PC-3 (cell line): ENCODE results near the gene CAD. TPM values are rescaled to one million over a fixed set of nuclear protein-coding genes. Genes with fewer than 3 reads are reported as not detected.

Source experiments
- ATAC-seq: fragments of 200-7000 bp; cut with Tn5 transposase; 2 replicates; pipeline ENCODE4 v1.9.1; 2020; ENCODE audit warnings: mild to moderate bottlenecking, moderate library complexity
- BruUV-seq: library from RNA; stranded (reverse); fragments of 400-500 nt; replicated peaks from 2 replicates; lab custom pipeline; 2021; lab: Mats Ljungman, UMichigan
- CTCF ChIA-PET: fragments of 300-600 bp; sonication (Branson Sonifier 250); formaldehyde crosslinking; loops from one replicate; lab custom pipeline; 2022; ENCODE audit warnings: antibody characterized with exemption; lab: Charles Lee
- POLR2A ChIA-PET: fragments of 300-600 bp; sonication (Branson Sonifier 250); formaldehyde crosslinking; loops from one replicate; lab custom pipeline; 2022; ENCODE audit warnings: antibody characterized with exemption; ENCODE audit not compliant: unreplicated experiment; lab: Charles Lee
- DNase-seq: peaks from one replicate; pipeline ENCODE4 v3.0.0-alpha.2; 2015
- H2AFZ ChIP-seq: fragments of 300-600 bp; sonication (generic); 2 replicates; pipeline ENCODE4 v1.6.0; 2016; ENCODE audit warnings: antibody characterized with exemption, low read length
- H3F3A ChIP-seq: fragments of 300-600 bp; sonication (generic); one replicate; pipeline ENCODE4 v1.6.0; 2017; ENCODE audit warnings: antibody characterized with exemption, low read length, control low read depth, mild to moderate bottlenecking; ENCODE audit not compliant: unreplicated experiment
- H3K27ac ChIP-seq: fragments of 300-600 bp; sonication (generic); 2 replicates; pipeline ENCODE4 v1.5.1; 2016; ENCODE audit warnings: mild to moderate bottlenecking, low read length
- H3K27me3 ChIP-seq: fragments of 300-600 bp; sonication (generic); 2 replicates; pipeline ENCODE4 v1.6.1; 2016; ENCODE audit warnings: low read length, mixed read lengths
- H3K36me3 ChIP-seq: fragments of 300-600 bp; sonication (generic); 2 replicates; pipeline ENCODE4 v1.6.1; 2016; ENCODE audit warnings: low read depth, mixed run types, low read length, mixed read lengths
- H3K4me1 ChIP-seq: fragments of 300-600 bp; sonication (generic); 2 replicates; pipeline ENCODE4 v1.5.1; 2016; ENCODE audit warnings: low read length; ENCODE audit not compliant: insufficient read depth
- H3K4me2 ChIP-seq: fragments of 300-600 bp; sonication (generic); 2 replicates; pipeline ENCODE4 v1.6.0; 2016; ENCODE audit warnings: low read length
- H3K4me3 ChIP-seq: fragments of 300-600 bp; sonication (generic); 2 replicates; pipeline ENCODE4 v1.5.1; 2016; ENCODE audit warnings: mild to moderate bottlenecking, low read length, mixed read lengths
- H3K79me2 ChIP-seq: fragments of 300-600 bp; sonication (generic); 2 replicates; pipeline ENCODE4 v1.6.1; 2017; ENCODE audit warnings: low read length, mixed read lengths
- H3K9ac ChIP-seq: fragments of 300-600 bp; sonication (generic); 2 replicates; pipeline ENCODE4 v1.6.0; 2016; ENCODE audit warnings: mild to moderate bottlenecking, low read length
- H3K9me2 ChIP-seq: fragments of 300-600 bp; sonication (generic); replicated peaks from 2 replicates; pipeline ENCODE4 v1.6.1; 2016; ENCODE audit warnings: mixed run types, low read length, mixed read lengths
- H3K9me3 ChIP-seq: fragments of 300-600 bp; sonication (generic); 2 replicates; pipeline ENCODE4 v1.6.1; 2016; ENCODE audit warnings: low read length, mixed read lengths
- H4K20me1 ChIP-seq: fragments of 300-600 bp; sonication (generic); 2 replicates; pipeline ENCODE4 v1.6.1; 2016; ENCODE audit warnings: low read length, mixed read lengths
- EZH2 ChIP-seq: fragments of 300-600 bp; sonication (generic); IDR thresholded peaks from one replicate; pipeline ENCODE4 v1.6.1; 2017; ENCODE audit warnings: antibody characterized with exemption, mild to moderate bottlenecking, low read length; ENCODE audit not compliant: unreplicated experiment
- EZH2phosphoT487 ChIP-seq: fragments of 300-600 bp; sonication (generic); IDR thresholded peaks from 2 replicates; pipeline ENCODE4 v1.6.1; 2018; ENCODE audit warnings: mild to moderate bottlenecking, antibody characterized with exemption, low read length, borderline replicate concordance
- intact Hi-C: fragments of 100-400 bp; cut with micrococcal nuclease; formaldehyde crosslinking; loops from 2 replicates; pipeline ENCODE4 v1.9.0; 2023
- total RNA-seq: library from RNA; depleted of rRNA; stranded (reverse); fragments of >200 nt; gene quantifications from 2 replicates; pipeline ENCODE4 v1.2.3, GENCODE V29; 2014
- TF ChIP-seq, protein P1 (sequence below): fragments of 300-600 bp; sonication (generic); conservative IDR thresholded peaks from 2 replicates; pipeline ENCODE4 v1.5.1; 2017; ENCODE audit warnings: antibody characterized with exemption, low read depth, mild to moderate bottlenecking, low read length

Gene CAD
- total RNA-seq, 1 experiment from 2014 or later, result 85.9 TPM

GRCh38 chr2:27275211-27276150 lies 58.3 kb downstream of the CAD start, which contains the start of gene DNAJC5G:
Gene DNAJC5G, plus strand, starts transcription at chr2:27275433. Its CDS starts 1,296 bp downstream, at chr2:27276729.
- no TSS peak for BruUV-seq
- intact Hi-C loops, result no loop called here
- CTCF ChIA-PET, result interaction anchor here (0.6 kb wide), 1 partner anchor 45 kb away, joined by 3 read pairs; no protein-coding TSS in a partner anchor

GRCh38 chr2:27278010-27278409 lies 60.8 kb downstream of the CAD start:
- H3K9me2 ChIP-seq, result no peaks in the 10 kb centered on the region
- BruUV-seq, result no TSS peak
- H3K27ac ChIP-seq, result no peak overlapping the region
- H3K36me3 ChIP-seq, result no peaks in the 10 kb centered on the region
- intact Hi-C loops, result no loop called here
- no peak overlapping the region for H3K4me2 ChIP-seq
- H3K9ac ChIP-seq, result no peak overlapping the region
- no peaks in the 10 kb centered on the region for H3K79me2 ChIP-seq
- TF ChIP-seq, protein P1, sequence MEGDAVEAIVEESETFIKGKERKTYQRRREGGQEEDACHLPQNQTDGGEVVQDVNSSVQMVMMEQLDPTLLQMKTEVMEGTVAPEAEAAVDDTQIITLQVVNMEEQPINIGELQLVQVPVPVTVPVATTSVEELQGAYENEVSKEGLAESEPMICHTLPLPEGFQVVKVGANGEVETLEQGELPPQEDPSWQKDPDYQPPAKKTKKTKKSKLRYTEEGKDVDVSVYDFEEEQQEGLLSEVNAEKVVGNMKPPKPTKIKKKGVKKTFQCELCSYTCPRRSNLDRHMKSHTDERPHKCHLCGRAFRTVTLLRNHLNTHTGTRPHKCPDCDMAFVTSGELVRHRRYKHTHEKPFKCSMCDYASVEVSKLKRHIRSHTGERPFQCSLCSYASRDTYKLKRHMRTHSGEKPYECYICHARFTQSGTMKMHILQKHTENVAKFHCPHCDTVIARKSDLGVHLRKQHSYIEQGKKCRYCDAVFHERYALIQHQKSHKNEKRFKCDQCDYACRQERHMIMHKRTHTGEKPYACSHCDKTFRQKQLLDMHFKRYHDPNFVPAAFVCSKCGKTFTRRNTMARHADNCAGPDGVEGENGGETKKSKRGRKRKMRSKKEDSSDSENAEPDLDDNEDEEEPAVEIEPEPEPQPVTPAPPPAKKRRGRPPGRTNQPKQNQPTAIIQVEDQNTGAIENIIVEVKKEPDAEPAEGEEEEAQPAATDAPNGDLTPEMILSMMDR, result no peak
- no peak for TF ChIP-seq EZH2phosphoT487
- TF ChIP-seq EZH2, result no peak
- DNase-seq, result no peak
- POLR2A ChIA-PET, result no interaction called here
- no peak for ATAC-seq
- H3K27me3 ChIP-seq, result no peaks in the 10 kb centered on the region
- H3F3A ChIP-seq, result no peaks in the 10 kb centered on the region
- CTCF ChIA-PET, result no interaction called here
- no peaks in the 10 kb centered on the region for H3K9me3 ChIP-seq
- no peaks in the 10 kb centered on the region for H4K20me1 ChIP-seq
- peaks cover 15% of the 10 kb centered on the region for H3K4me1 ChIP-seq
- no peak overlapping the region for H3K4me3 ChIP-seq
- no peak overlapping the region for H2AFZ ChIP-seq

More at GRCh38 chr2:27275211-27276150, 58.3 kb downstream of the CAD start, which contains the start of gene DNAJC5G:
- POLR2A ChIA-PET, result no interaction called here
- TF ChIP-seq EZH2phosphoT487, result no peak
- H3K27me3 ChIP-seq, result no peaks in the 10 kb centered on the region
- no peak within 1 kb of the TSS for H3K9ac ChIP-seq
- no peaks in the 10 kb centered on the region for H3K4me1 ChIP-seq
- H3K4me3 ChIP-seq, result no peak within 1 kb of the TSS
- H3K79me2 ChIP-seq, result no peaks in the 10 kb centered on the region
- H3K27ac ChIP-seq, result no peak within 1 kb of the TSS
- H3F3A ChIP-seq, result no peaks in the 10 kb centered on the region
- no peaks in the 10 kb centered on the region for H3K9me2 ChIP-seq
- no peak within 1 kb of the TSS for H2AFZ ChIP-seq
- no peak for DNase-seq
- H3K36me3 ChIP-seq, result no peaks in the 10 kb centered on the region
- H3K9me3 ChIP-seq, result no peaks in the 10 kb centered on the region
- H3K4me2 ChIP-seq, result no peak within 1 kb of the TSS
- ATAC-seq, result no peak
- H4K20me1 ChIP-seq, result no peaks in the 10 kb centered on the region

- H3K9me2 ChIP-seq, result no peaks in the 10 kb centered on the region
- H3K27me3 ChIP-seq, result no peaks in the 10 kb centered on the region
- H3K79me2 ChIP-seq, result no peaks in the 10 kb centered on the region
- no peak overlapping the region for H3K4me2 ChIP-seq
- CTCF ChIA-PET, result no interaction called here
- no peaks in the 10 kb centered on the region for H3F3A ChIP-seq
- no peak overlapping the region for H3K9ac ChIP-seq
- intact Hi-C loops, result loop anchor here (1.0 to 5.0 kb wide), 3 partner anchors 22 to 183 kb away; partner anchors contain the start of genes ATRAID and SLC5A6
- no peak for TF ChIP-seq EZH2
- no peak for TF ChIP-seq EZH2phosphoT487
- TF ChIP-seq, protein P1, result no peak
- peaks cover 20% of the 10 kb centered on the region for H3K4me1 ChIP-seq
- DNase-seq (no peak), ATAC-seq (no peak)
- no peak overlapping the region for H3K27ac ChIP-seq
- no peaks in the 10 kb centered on the region for H4K20me1 ChIP-seq
- H3K9me3 ChIP-seq, result no peaks in the 10 kb centered on the region
- H2AFZ ChIP-seq, result no peak overlapping the region
- no peaks in the 10 kb centered on the region for H3K36me3 ChIP-seq
- no peak overlapping the region for H3K4me3 ChIP-seq
- no TSS peak for BruUV-seq
- POLR2A ChIA-PET, result no interaction called here
These were observed 63.7 kb downstream of the CAD start for GRCh38 chr2:27280826-27281225.
